Naive B cell (primary cell): ENCODE results near the gene CDKAL1. TPM values are rescaled to one million over a fixed set of nuclear protein-coding genes. Genes with fewer than 3 reads are reported as not detected.

Experiments
- ATAC-seq, 2 donors: fragments of 150-1000 bp; cut with Tn5 transposase; 2 replicates each; pipeline ENCODE4 v1.10.0; 2021; ENCODE audit warnings: low read depth in 2 of 2, mild to moderate bottlenecking in 2 of 2, moderate library complexity in 2 of 2
- DNase-seq: peaks from one replicate; pipeline ENCODE4 v3.0.0; 2022
- H3K27ac Mint-ChIP-seq, 6 donors: one replicate each; pipeline ENCODE4 v1.8.0; 2020 to 2022; ENCODE audit warnings: mild to moderate bottlenecking in 6 of 6, mixed read lengths in 6 of 6, moderate library complexity in 5 of 6, inconsistent platforms in 2 of 6
- H3K27me3 Mint-ChIP-seq, 3 donors: one replicate each; pipeline ENCODE4 v1.8.0; 2021 to 2022; ENCODE audit warnings: mixed read lengths in 3 of 3, mild to moderate bottlenecking in 1 of 3
- H3K36me3 Mint-ChIP-seq, 2 donors: one replicate each; pipeline ENCODE4 v1.8.0; 2020 to 2022; ENCODE audit warnings: mixed read lengths in 2 of 2, inconsistent platforms in 1 of 2, mild to moderate bottlenecking in 1 of 2
- H3K4me1 Mint-ChIP-seq, 3 donors: one replicate each; pipeline ENCODE4 v1.8.0; 2020 to 2022; ENCODE audit warnings: mixed read lengths in 3 of 3, inconsistent platforms in 1 of 3, mild to moderate bottlenecking in 1 of 3, moderate library complexity in 1 of 3
- H3K4me3 Mint-ChIP-seq, 8 donors: one replicate each; pipeline ENCODE4 v1.8.0; 2020 to 2022; ENCODE audit warnings: mild to moderate bottlenecking in 8 of 8, mixed read lengths in 8 of 8, moderate library complexity in 8 of 8, inconsistent platforms in 2 of 8
- H3K9me3 Mint-ChIP-seq, 7 donors: one replicate each; pipeline ENCODE4 v1.8.0; 2020 to 2022; ENCODE audit warnings: mixed read lengths in 7 of 7, mild to moderate bottlenecking in 5 of 7, inconsistent platforms in 2 of 7, moderate library complexity in 1 of 7
- polyA plus RNA-seq, 6 donors: library from polyadenylated mRNA; unstranded; fragments of 300-500 nt; fragmentation: Illumina TruSeq; gene quantifications; one replicate each; pipeline ENCODE4 v1.2.3, GENCODE V29; 2021; ENCODE audit warnings: low read depth in 6 of 6

CDKAL1 gene
- polyA plus RNA-seq, 6 donors from 2014 or later: 27.0 to 40.2 (median 33.6) TPM

- peak overlapping the region in 1 of 6 donors; percentile 75 for H3K27ac Mint-ChIP-seq
- no peaks in the 10 kb centered on the region for H3K9me3 Mint-ChIP-seq
- no peak overlapping the region for H3K4me3 Mint-ChIP-seq
- H3K27me3 Mint-ChIP-seq: no peaks in the 10 kb centered on the region
- peaks cover 0 to 2% (median under 1%) of the 10 kb centered on the region in 3 donors for H3K4me1 Mint-ChIP-seq
- ATAC-seq: no peak
- DNase-seq: no peak
- H3K36me3 Mint-ChIP-seq: peaks cover 0 to 5% of the 10 kb centered on the region in 2 donors
Measured at GRCh38 chr6:20929283-20929682, 395.0 kb downstream of the CDKAL1 start.

DNA sequence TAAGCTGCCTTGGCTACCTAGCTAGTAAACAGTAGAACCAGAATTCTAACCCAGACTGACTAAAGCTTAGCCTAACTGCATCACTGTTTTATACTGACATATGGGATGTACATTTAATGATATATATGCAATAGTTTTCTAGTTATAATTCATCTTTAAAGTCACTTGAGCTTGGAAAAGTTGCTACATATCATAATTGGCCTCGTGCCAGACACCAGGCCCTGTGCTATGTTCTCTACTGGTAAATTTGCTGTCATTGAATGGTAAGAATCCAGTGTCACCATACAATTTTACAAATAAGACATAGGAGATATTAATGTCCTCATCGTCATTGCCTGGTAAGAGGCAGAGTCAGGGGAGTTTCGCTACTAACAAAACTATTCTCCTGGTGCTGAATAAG is 396.8 kb downstream of the CDKAL1 start:
- no peaks in the 10 kb centered on the region for H3K9me3 Mint-ChIP-seq
- H3K27ac Mint-ChIP-seq: no peak overlapping the region
- no peak for DNase-seq
- no peaks in the 10 kb centered on the region for H3K4me1 Mint-ChIP-seq
- no peak overlapping the region for H3K4me3 Mint-ChIP-seq
- ATAC-seq: no peak
- H3K27me3 Mint-ChIP-seq: no peaks in the 10 kb centered on the region
- no peaks in the 10 kb centered on the region for H3K36me3 Mint-ChIP-seq

DNA sequence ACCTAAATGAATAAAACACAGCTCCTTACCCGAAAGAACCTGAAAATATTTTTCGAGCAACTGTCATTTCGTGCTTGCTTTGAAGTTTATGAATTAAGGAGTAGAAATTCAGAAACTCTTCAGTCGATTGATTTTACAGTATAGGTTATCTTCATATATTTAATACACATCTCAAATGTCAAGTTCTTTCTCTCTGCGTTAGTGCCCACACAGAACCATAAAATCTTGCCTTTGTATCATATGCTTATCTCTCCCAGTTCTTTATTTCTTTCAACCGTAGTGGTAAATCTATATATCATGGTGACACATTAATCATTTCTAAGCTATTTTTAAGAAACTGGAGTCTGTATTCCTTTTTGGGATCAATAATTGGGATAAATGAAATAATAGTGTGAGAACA is 397.5 kb downstream of the CDKAL1 start:
- Mint-ChIP-seq H3K4me3 (no peak overlapping the region), H3K27ac (no peak overlapping the region), H3K27me3 (no peaks in the 10 kb centered on the region), H3K4me1 (no peaks in the 10 kb centered on the region), H3K9me3 (no peaks in the 10 kb centered on the region), H3K36me3 (no peaks in the 10 kb centered on the region)
- DNase-seq: no peak
- no peak for ATAC-seq

DNA sequence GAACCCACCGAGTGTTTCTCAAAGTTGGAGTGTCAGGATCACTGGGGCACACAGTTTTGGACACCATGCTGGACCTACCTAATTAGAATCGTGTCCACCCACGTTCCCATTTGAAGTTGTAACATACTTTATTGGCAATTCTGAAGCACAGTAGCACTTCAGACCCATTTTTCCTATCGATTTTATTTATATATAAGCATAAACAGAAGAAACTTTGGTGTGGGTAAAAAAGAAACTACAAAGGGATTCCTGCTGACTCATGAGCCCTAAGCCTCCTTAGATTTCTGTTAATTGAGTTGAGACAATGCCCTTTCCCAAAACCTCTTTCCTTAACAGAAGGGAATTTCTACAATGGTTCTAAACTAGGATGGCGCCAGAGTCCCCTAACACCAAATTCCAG is 398.0 kb downstream of the CDKAL1 start:
- Mint-ChIP-seq H3K36me3 (no peaks in the 10 kb centered on the region), H3K9me3 (no peaks in the 10 kb centered on the region), H3K4me1 (no peaks in the 10 kb centered on the region), H3K4me3 (no peak overlapping the region), H3K27ac (no peak overlapping the region), H3K27me3 (no peaks in the 10 kb centered on the region)
- ATAC-seq: no peak
- no peak for DNase-seq

- ATAC-seq (no peak), DNase-seq (no peak)
- H3K27me3 Mint-ChIP-seq: no peaks in the 10 kb centered on the region
- H3K9me3 Mint-ChIP-seq: no peaks in the 10 kb centered on the region
- H3K27ac Mint-ChIP-seq: no peak overlapping the region
- no peaks in the 10 kb centered on the region for H3K4me1 Mint-ChIP-seq
- no peak overlapping the region for H3K4me3 Mint-ChIP-seq
- no peaks in the 10 kb centered on the region for H3K36me3 Mint-ChIP-seq
Measured at GRCh38 chr6:20933057-20933788, 399.0 kb downstream of the CDKAL1 start.

DNA sequence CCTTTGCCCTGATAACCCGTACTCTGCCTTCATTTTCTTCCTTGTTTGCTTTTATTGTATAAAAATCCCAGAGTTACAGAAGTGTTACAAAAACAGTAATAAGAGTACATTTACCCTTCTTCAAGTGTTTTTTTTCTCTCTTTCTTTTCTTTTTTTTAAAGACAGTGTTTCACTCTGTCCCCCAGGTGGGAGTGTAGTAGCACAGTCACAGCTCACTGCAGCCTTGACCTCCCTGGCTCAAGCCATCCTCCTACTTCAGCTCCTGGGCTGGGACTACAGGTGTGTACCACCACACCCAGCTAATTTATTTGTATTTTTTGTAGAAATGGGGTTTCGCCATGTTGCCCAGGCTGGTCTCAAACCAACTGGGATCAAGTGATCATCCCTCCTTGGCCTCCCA is 402.7 kb downstream of the CDKAL1 start:
- H3K4me1 Mint-ChIP-seq: peaks cover 0 to 3% (median 0%) of the 10 kb centered on the region in 3 donors
- H3K27me3 Mint-ChIP-seq: no peaks in the 10 kb centered on the region
- H3K4me3 Mint-ChIP-seq: no peak overlapping the region
- DNase-seq: no peak
- H3K36me3 Mint-ChIP-seq: peaks cover 0 to 19% of the 10 kb centered on the region in 2 donors
- peak overlapping the region in 1 of 6 donors; percentile 59 for H3K27ac Mint-ChIP-seq
- no peak for ATAC-seq
- H3K9me3 Mint-ChIP-seq: peaks cover 0 to 7% (median 2%) of the 10 kb centered on the region in 7 donors

DNA sequence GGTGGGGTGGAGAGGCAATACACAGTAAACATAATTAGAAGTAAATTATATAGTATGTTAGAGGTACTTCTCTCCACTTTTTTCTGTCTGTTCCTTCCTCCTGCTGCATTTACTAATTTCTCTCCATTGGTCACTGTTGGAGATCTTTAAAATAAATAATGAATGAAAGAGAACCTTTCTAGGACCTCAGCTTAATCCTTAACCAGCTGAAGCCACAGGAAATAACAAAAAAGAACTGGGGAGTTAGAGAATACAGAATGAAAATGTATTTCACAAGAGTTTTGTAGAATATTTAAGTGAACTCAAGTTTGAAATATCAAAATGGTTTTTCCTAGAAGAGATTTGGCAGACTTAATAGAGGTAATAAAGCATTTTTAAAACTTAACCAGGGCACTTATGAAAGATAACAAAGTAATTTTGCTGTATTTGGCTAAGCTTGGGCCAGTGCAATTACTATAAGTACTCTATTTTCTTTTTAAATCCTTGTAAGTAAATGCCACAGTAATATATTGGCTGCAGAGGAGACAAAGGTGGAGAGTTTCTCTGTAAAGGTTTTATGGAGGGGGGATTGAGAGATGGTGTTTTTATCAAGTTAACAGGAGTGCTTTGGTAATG is 405.0 kb downstream of the CDKAL1 start:
- no peak for ATAC-seq
- Mint-ChIP-seq H3K4me3 (no peak overlapping the region), H3K4me1 (peaks cover 0 to 3% (median 0%) of the 10 kb centered on the region in 3 donors), H3K36me3 (peaks cover 17 to 30% of the 10 kb centered on the region in 2 donors), H3K9me3 (peaks cover 4 to 23% (median 10%) of the 10 kb centered on the region in 7 donors), H3K27me3 (no peaks in the 10 kb centered on the region), H3K27ac (peak overlapping the region in 1 of 6 donors; percentile 4)
- no peak for DNase-seq

- H3K27ac Mint-ChIP-seq: no peak overlapping the region
Measured at GRCh38 chr6:20943040-20943627, 408.9 kb downstream of the CDKAL1 start.

GRCh38 chr6:20943922-20944321 is 409.7 kb downstream of the CDKAL1 start:
- no peak for DNase-seq
- H3K9me3 Mint-ChIP-seq: peaks cover 4 to 23% (median 12%) of the 10 kb centered on the region in 7 donors
- H3K4me3 Mint-ChIP-seq: peak overlapping the region in 2 of 8 donors; percentile 26 to 44
- H3K27me3 Mint-ChIP-seq: no peaks in the 10 kb centered on the region
- H3K27ac Mint-ChIP-seq: no peak overlapping the region
- peaks cover 0 to 4% (median 2%) of the 10 kb centered on the region in 3 donors for H3K4me1 Mint-ChIP-seq
- H3K36me3 Mint-ChIP-seq: peaks cover 18 to 32% of the 10 kb centered on the region in 2 donors
- no peak for ATAC-seq

More at GRCh38 chr6:20943040-20943627, 408.9 kb downstream of the CDKAL1 start:
- Mint-ChIP-seq H3K4me3 (no peak overlapping the region), H3K27me3 (no peaks in the 10 kb centered on the region), H3K36me3 (peaks cover 18 to 30% of the 10 kb centered on the region in 2 donors), H3K4me1 (peaks cover 0 to 3% (median 0%) of the 10 kb centered on the region in 3 donors), H3K9me3 (peaks cover 4 to 23% (median 12%) of the 10 kb centered on the region in 7 donors)
- DNase-seq (no peak), ATAC-seq (no peak)

DNA sequence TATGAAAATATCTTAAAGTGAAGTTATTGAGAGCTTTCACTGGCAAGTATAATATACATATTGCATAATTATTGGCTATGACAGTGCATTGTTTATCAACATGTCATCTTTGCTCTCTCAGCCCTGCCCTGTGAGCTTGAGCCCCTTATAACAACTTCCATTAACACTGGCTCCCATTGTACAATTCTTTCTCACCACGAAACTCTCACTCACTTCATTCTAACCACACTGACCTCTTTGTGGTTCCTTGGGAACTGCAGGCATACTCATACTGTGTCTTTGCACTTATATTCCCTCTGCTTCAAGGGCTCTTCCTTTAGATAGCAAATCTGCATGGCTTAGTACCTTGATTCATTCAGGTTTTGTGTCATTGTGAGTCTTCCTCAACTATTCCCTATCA is 411.8 kb downstream of the CDKAL1 start:
- ATAC-seq: no peak
- no peak overlapping the region for H3K4me3 Mint-ChIP-seq

GRCh38 chr6:20946890-20947289 is 412.6 kb downstream of the CDKAL1 start:
- Mint-ChIP-seq H3K4me1 (peaks cover 0 to 4% (median 0%) of the 10 kb centered on the region in 3 donors), H3K27ac (peak overlapping the region in 1 of 6 donors; percentile 42), H3K27me3 (no peaks in the 10 kb centered on the region), H3K9me3 (peaks cover 4 to 16% (median 12%) of the 10 kb centered on the region in 7 donors), H3K4me3 (no peak overlapping the region), H3K36me3 (peaks cover 16 to 18% of the 10 kb centered on the region in 2 donors)
- DNase-seq (no peak), ATAC-seq (no peak)

More for the DNA sequence above, 411.8 kb downstream of the CDKAL1 start:
- Mint-ChIP-seq H3K27ac (no peak overlapping the region), H3K9me3 (peaks cover 4 to 23% (median 12%) of the 10 kb centered on the region in 7 donors), H3K36me3 (peaks cover 18 to 24% of the 10 kb centered on the region in 2 donors), H3K27me3 (no peaks in the 10 kb centered on the region), H3K4me1 (peaks cover 0 to 4% (median 0%) of the 10 kb centered on the region in 3 donors)
- no peak for DNase-seq

DNA sequence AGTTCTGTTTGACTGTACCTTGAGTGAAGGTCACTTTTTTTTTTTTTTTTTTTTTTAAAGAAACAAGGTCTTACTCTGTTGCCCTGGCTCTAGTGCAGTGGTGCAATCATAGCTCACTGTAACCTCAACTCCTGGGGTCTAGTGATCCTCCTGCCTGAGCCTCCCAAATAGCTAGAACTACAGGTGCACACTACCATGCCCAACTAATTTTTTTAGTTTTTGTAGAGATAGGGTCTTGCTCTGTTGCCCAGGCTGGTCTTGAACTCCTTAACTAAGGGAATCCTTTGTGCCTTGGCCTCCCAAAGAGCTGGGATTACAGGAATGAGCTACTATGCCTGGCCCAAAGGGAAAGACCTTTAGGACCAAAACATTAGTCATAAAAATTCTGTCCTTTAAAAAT is 413.7 kb downstream of the CDKAL1 start:
- no peak for ATAC-seq
- peaks cover 13 to 14% of the 10 kb centered on the region in 2 donors for H3K36me3 Mint-ChIP-seq
- H3K4me1 Mint-ChIP-seq: peaks cover 0 to 4% (median 0%) of the 10 kb centered on the region in 3 donors
- H3K4me3 Mint-ChIP-seq: no peak overlapping the region
- H3K27ac Mint-ChIP-seq: no peak overlapping the region
- H3K9me3 Mint-ChIP-seq: peaks cover 4 to 14% (median 11%) of the 10 kb centered on the region in 7 donors
- H3K27me3 Mint-ChIP-seq: no peaks in the 10 kb centered on the region
- no peak for DNase-seq

GRCh38 chr6:20948556-20948955 is 414.3 kb downstream of the CDKAL1 start:
- Mint-ChIP-seq H3K4me3 (no peak overlapping the region), H3K4me1 (peaks cover 0 to 4% (median 0%) of the 10 kb centered on the region in 3 donors), H3K27ac (no peak overlapping the region), H3K27me3 (no peaks in the 10 kb centered on the region), H3K36me3 (peaks cover 8 to 9% of the 10 kb centered on the region in 2 donors), H3K9me3 (peaks cover 0 to 9% (median 6%) of the 10 kb centered on the region in 7 donors)
- no peak for ATAC-seq
- DNase-seq: no peak
